Gastroesophageal sphincter (tissue), 4 donors: ENCODE measurements around the gene SCN4A. TPM values are rescaled to one million over a fixed set of nuclear protein-coding genes. Genes with fewer than 3 reads are reported as not detected.

Source experiments
- ATAC-seq: fragments of 150-250 bp; one replicate; pipeline ENCODE4 v1.9.1; 2016; ENCODE audit warnings: mild to moderate bottlenecking, moderate library complexity
- H3K27ac ChIP-seq, 4 donors: fragments of 200-600 bp; sonication (generic) in 3 of 4; 1 replicate in 3 of 4; 2 replicates in 1 of 4; pipeline ENCODE4 v1.5.1; 2016 to 2019
- H3K27me3 ChIP-seq: fragments of 200-600 bp; sonication (generic); one replicate; pipeline ENCODE4 v1.5.1; 2019
- H3K36me3 ChIP-seq, 2 donors: fragments of 200-600 bp; sonication (generic); one replicate each; pipeline ENCODE4 v1.5.1; 2019; ENCODE audit warnings: control low read depth in 1 of 2
- H3K4me1 ChIP-seq, 3 donors: fragments of 200-600 bp; sonication (generic); 1 replicate in 2 of 3; 2 replicates in 1 of 3; pipeline ENCODE4 v1.5.1; 2016 to 2019; ENCODE audit warnings: control low read depth in 2 of 3
- H3K4me3 ChIP-seq, 2 donors: fragments of 200-600 bp; sonication (generic); one replicate each; pipeline ENCODE4 v1.5.1; 2019; ENCODE audit warnings: mild to moderate bottlenecking in 1 of 2, moderate library complexity in 1 of 2
- H3K9me3 ChIP-seq, 3 donors: fragments of 200-600 bp; sonication (generic); one replicate each; pipeline ENCODE4 v1.5.1; 2017 to 2019; ENCODE audit warnings: control low read depth in 2 of 3
- CTCF ChIP-seq, 4 experiments: fragments of 200-600 bp in 2 of 4; fragments of 450-650 bp in 2 of 4; sonication (generic) in 1 of 4; IDR thresholded peaks; one replicate each; pipeline ENCODE4 v1.5.1; 2017 to 2019; ENCODE audit warnings: antibody characterized with exemption in 4 of 4, mild to moderate bottlenecking in 2 of 4, moderate library complexity in 2 of 4
- EP300 ChIP-seq: sonication (generic); formaldehyde crosslinking; IDR thresholded peaks from one replicate; pipeline ENCODE4 v1.6.1; 2017; ENCODE audit warnings: antibody characterized with exemption, mild to moderate bottlenecking
- POLR2A ChIP-seq, 2 donors: fragments of 450-650 bp; IDR thresholded peaks; one replicate each; pipeline ENCODE4 v1.6.1; 2017; ENCODE audit warnings: antibody characterized with exemption in 2 of 2, mild to moderate bottlenecking in 2 of 2, moderate library complexity in 1 of 2
- POLR2AphosphoS5 ChIP-seq: sonication (generic); formaldehyde crosslinking; IDR thresholded peaks from one replicate; pipeline ENCODE4 v1.6.1; 2017; ENCODE audit warnings: antibody characterized with exemption
- WGBS, 2 donors: methylation state at CpG; one replicate each; pipeline ENCODE4 v1.1.5; 2018; ENCODE audit warnings: low coverage in 1 of 2; 5-methylcytosine and 5-hydroxymethylcytosine counted together
- total RNA-seq, 4 donors: library from RNA; depleted of rRNA; stranded (reverse); fragments of >200 nt; gene quantifications; one replicate each; pipeline ENCODE4 v1.1.0, GENCODE V29; 2016

Gene SCN4A
- total RNA-seq, 4 donors from 2014 or later = 0.15 to 0.47 (median 0.35) TPM

GRCh38 chr17:63960430-63960829 lies 12.3 kb downstream of the SCN4A start:
- H3K9me3 ChIP-seq = no peaks in the 10 kb centered on the region
- peak overlapping the region in 1 of 4 donors; percentile 10 for H3K27ac ChIP-seq
- ATAC-seq = no peak
- TF ChIP-seq CTCF (IDR thresholded peaks at IDR 0.05) (no peak), POLR2A (IDR thresholded peaks at IDR 0.05) (no peak), EP300 (no peak), POLR2AphosphoS5 (no peak)
- no peak overlapping the region for H3K4me3 ChIP-seq
- H3K27me3 ChIP-seq = peaks cover 6% of the 10 kb centered on the region
- 40 to 55% methylated on average over 1 to 5 of the region's 7 CpGs for WGBS, 2 donors
- no peaks in the 10 kb centered on the region for H3K36me3 ChIP-seq
- peaks cover 0 to 25% (median 0%) of the 10 kb centered on the region in 3 donors for H3K4me1 ChIP-seq

GRCh38 chr17:63960006-63960405 lies 12.7 kb downstream of the SCN4A start:
- TF ChIP-seq POLR2A (IDR thresholded peaks at IDR 0.05) (no peak), POLR2AphosphoS5 (no peak), CTCF (IDR thresholded peaks at IDR 0.05) (no peak), EP300 (no peak)
- no CpG with 5 or more reads among the region's 9 CpGs for WGBS, 2 donors
- Histone ChIP-seq H3K4me1 (peaks cover 0 to 25% (median 0%) of the 10 kb centered on the region in 3 donors), H3K9me3 (no peaks in the 10 kb centered on the region), H3K27ac (peak overlapping the region in 1 of 4 donors; percentile 10), H3K27me3 (peaks cover 6% of the 10 kb centered on the region), H3K4me3 (no peak overlapping the region), H3K36me3 (no peaks in the 10 kb centered on the region)
- ATAC-seq = no peak

GRCh38 chr17:63956296-63956920 lies 16.3 kb downstream of the SCN4A start:
- WGBS, 2 donors = 91% methylated on average over 5 of the region's 5 CpGs; no CpG with 5 or more reads in 1 of the 2 donors

GRCh38 chr17:63955791-63956190 lies 16.9 kb downstream of the SCN4A start:
- Histone ChIP-seq H3K9me3 (no peaks in the 10 kb centered on the region), H3K4me3 (no peak overlapping the region), H3K36me3 (no peaks in the 10 kb centered on the region), H3K27ac (no peak overlapping the region), H3K4me1 (peaks cover 0 to 4% (median 0%) of the 10 kb centered on the region in 3 donors), H3K27me3 (peaks cover 15% of the 10 kb centered on the region)
- 80 to 100% methylated on average over 1 to 2 of the region's 4 CpGs for WGBS, 2 donors
- no peak for TF ChIP-seq POLR2AphosphoS5
- TF ChIP-seq POLR2A (IDR thresholded peaks at IDR 0.05) = no peak
- no peak for TF ChIP-seq CTCF (IDR thresholded peaks at IDR 0.05)
- no peak for TF ChIP-seq EP300
- no peak for ATAC-seq

More at GRCh38 chr17:63956296-63956920, 16.3 kb downstream of the SCN4A start:
- no peak for TF ChIP-seq CTCF (IDR thresholded peaks at IDR 0.05)
- no peak for TF ChIP-seq EP300
- no peak for TF ChIP-seq POLR2A (IDR thresholded peaks at IDR 0.05)
- TF ChIP-seq POLR2AphosphoS5 = no peak
- no peaks in the 10 kb centered on the region for H3K9me3 ChIP-seq
- no peak for ATAC-seq
- H3K27me3 ChIP-seq = peaks cover 11% of the 10 kb centered on the region
- H3K4me3 ChIP-seq = no peak overlapping the region
- peaks cover 0 to 10% (median 0%) of the 10 kb centered on the region in 3 donors for H3K4me1 ChIP-seq
- no peak overlapping the region for H3K27ac ChIP-seq
- no peaks in the 10 kb centered on the region for H3K36me3 ChIP-seq

- 60 to 100% methylated on average over 2 to 4 of the region's 11 CpGs for WGBS, 2 donors
- Histone ChIP-seq H3K4me3 (no peak overlapping the region), H3K4me1 (no peaks in the 10 kb centered on the region), H3K27ac (no peak overlapping the region), H3K36me3 (no peaks in the 10 kb centered on the region), H3K27me3 (peaks cover 21% of the 10 kb centered on the region), H3K9me3 (no peaks in the 10 kb centered on the region)
- TF ChIP-seq EP300 (no peak), CTCF (IDR thresholded peaks at IDR 0.05) (no peak), POLR2A (IDR thresholded peaks at IDR 0.05) (no peak), POLR2AphosphoS5 (no peak)
- no peak for ATAC-seq
Observed at GRCh38 chr17:63955232-63955631, 17.5 kb downstream of the SCN4A start.
